ENCODE measurements around the gene ILF2.

DNA sequence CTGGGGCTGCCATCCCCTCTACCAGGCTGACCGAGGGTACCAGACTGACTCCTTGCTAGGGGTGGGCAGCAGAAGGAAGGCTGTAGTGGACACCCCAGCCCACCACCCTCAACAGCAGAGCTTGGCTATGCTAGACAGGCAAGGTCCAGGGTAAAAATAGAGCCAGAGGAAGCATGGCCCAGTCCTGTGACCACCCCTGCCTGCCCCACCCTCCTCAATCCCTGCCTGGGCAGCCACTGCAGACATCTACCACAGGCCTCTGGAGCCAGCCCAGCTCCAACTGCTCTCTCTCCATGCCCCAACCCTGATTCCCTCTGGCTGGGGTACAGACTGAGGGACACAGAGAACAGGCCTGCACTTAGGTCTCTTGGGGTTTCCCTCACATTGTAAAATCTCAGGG, 40.8 kb downstream of the ILF2 start:
- TF ChIP-seq, protein P1, sequence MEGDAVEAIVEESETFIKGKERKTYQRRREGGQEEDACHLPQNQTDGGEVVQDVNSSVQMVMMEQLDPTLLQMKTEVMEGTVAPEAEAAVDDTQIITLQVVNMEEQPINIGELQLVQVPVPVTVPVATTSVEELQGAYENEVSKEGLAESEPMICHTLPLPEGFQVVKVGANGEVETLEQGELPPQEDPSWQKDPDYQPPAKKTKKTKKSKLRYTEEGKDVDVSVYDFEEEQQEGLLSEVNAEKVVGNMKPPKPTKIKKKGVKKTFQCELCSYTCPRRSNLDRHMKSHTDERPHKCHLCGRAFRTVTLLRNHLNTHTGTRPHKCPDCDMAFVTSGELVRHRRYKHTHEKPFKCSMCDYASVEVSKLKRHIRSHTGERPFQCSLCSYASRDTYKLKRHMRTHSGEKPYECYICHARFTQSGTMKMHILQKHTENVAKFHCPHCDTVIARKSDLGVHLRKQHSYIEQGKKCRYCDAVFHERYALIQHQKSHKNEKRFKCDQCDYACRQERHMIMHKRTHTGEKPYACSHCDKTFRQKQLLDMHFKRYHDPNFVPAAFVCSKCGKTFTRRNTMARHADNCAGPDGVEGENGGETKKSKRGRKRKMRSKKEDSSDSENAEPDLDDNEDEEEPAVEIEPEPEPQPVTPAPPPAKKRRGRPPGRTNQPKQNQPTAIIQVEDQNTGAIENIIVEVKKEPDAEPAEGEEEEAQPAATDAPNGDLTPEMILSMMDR (optimal IDR thresholded peaks at IDR 0.05 in 1 of 3, IDR thresholded peaks at IDR 0.05 in 1 of 3, conservative IDR thresholded peaks at IDR 0.05 in 1 of 3; ENCODE audit: extremely low read depth in 1 of 3, insufficient read depth in 2 of 3, low read length in 3 of 3), result no peak
- no peak for TF ChIP-seq EZH2 (IDR thresholded peaks at IDR 0.05; ENCODE audit: low read length)

Measured in keratinocyte (primary cell).